ENCODE results near the gene URGCP. TPM values are rescaled to one million over a fixed set of nuclear protein-coding genes. Genes with fewer than 3 reads are reported as not detected.
A peak's percentile ranks its signal among the peaks of the same experiment; 100 is the strongest.
"Not testable (repeated sequence)": the region's sequence is repeated elsewhere in the genome, so short reads cannot be mapped to it uniquely, and the experiment has no call there.

URGCP gene
- total RNA-seq, 1 donor from 2014 or later, result 17.6 TPM

- no peak for DNase-seq (ENCODE audit: low read depth)
- no peak overlapping the region for H3K4me3 ChIP-seq (ENCODE audit: low read depth, low read length)
- no peak for TF ChIP-seq CTCF (conservative IDR thresholded peaks at IDR 0.05; ENCODE audit: low read depth, low read length)
Measured at GRCh38 chr7:43844257-43844656, 62.1 kb downstream of the URGCP start.

GRCh38 chr7:43843296-43843695, 63.1 kb downstream of the URGCP start:
- H3K4me3 ChIP-seq (ENCODE audit: low read depth, low read length), result no peak overlapping the region
- no peak for TF ChIP-seq CTCF (conservative IDR thresholded peaks at IDR 0.05; ENCODE audit: low read depth, low read length)
- DNase-seq (ENCODE audit: low read depth), result no peak

- TF ChIP-seq CTCF (conservative IDR thresholded peaks at IDR 0.05; ENCODE audit: low read depth, low read length), result no peak
- no peak for DNase-seq (ENCODE audit: low read depth)
- H3K4me3 ChIP-seq (ENCODE audit: low read depth, low read length), result peak overlapping the region; percentile 49
Measured at GRCh38 chr7:43838201-43838658, 68.2 kb downstream of the URGCP start.

GRCh38 chr7:43834463-43835251, 71.7 kb downstream of the URGCP start:
- peak; percentile 40 for DNase-seq (ENCODE audit: low read depth)
- H3K4me3 ChIP-seq (ENCODE audit: low read depth, low read length), result peak overlapping the region; percentile 41
- TF ChIP-seq CTCF (conservative IDR thresholded peaks at IDR 0.05; ENCODE audit: low read depth, low read length), result no peak

- DNase-seq (ENCODE audit: low read depth); H3K4me3 ChIP-seq (ENCODE audit: low read depth, low read length): not testable (repeated sequence)
Measured at GRCh38 chr7:43830917-43831316, 75.5 kb downstream of the URGCP start.

Other genes with a start within 250 kb of the URGCP start
- gene COA1, start 177.1 kb downstream of the URGCP start, total RNA-seq, result 54.0 and 74.7 TPM in 2 replicates
- gene BLVRA, start 147.9 kb downstream of the URGCP start, total RNA-seq, result 84.5 and 86.8 TPM in 2 replicates
- gene MRPS24, start 37.1 kb downstream of the URGCP start, total RNA-seq, result 156 and 225 TPM in 2 replicates
- 22.5 and 26.7 TPM in 2 replicates for gene UBE2D4, start 19.8 kb upstream of the URGCP start, total RNA-seq
- not detected in 2 replicates for gene SPDYE1, start 91.3 kb upstream of the URGCP start, total RNA-seq
- gene DBNL, start 138.1 kb upstream of the URGCP start, total RNA-seq, result 97.7 and 151 TPM in 2 replicates
- not detected in 2 replicates for gene PGAM2, start 159.0 kb upstream of the URGCP start, total RNA-seq
- gene POLM, start 175.9 kb upstream of the URGCP start, total RNA-seq, result 8.0 and 19.1 TPM in 2 replicates
- gene AEBP1, start 197.7 kb upstream of the URGCP start, total RNA-seq, result 37.3 and 78.4 TPM in 2 replicates
- 92.7 and 160 TPM in 2 replicates for gene POLD2, start 217.0 kb upstream of the URGCP start, total RNA-seq
- not detected in 2 replicates for gene MYL7, start 234.7 kb upstream of the URGCP start, total RNA-seq